Activated T-cell treated with anti-CD3 and anti-CD28 coated beads, Interleukin-2, amount 50 U/mL, for 24 hours (primary cell): ENCODE measurements around the gene HIVEP3.

Experiments
- DNase-seq: peaks from one replicate; pipeline ENCODE4 v3.0.0-alpha.2; 2020
- H3K27ac Mint-ChIP-seq: 2 replicates; pipeline ENCODE4 v1.8.0; 2020; ENCODE audit warnings: mild to moderate bottlenecking, mixed read lengths
- H3K27me3 Mint-ChIP-seq: 2 replicates; pipeline ENCODE4 v1.8.0; 2020; ENCODE audit warnings: mixed read lengths
- H3K36me3 Mint-ChIP-seq: 2 replicates; pipeline ENCODE4 v1.8.0; 2020; ENCODE audit warnings: low read depth, mixed read lengths
- H3K4me1 Mint-ChIP-seq: 2 replicates; pipeline ENCODE4 v1.8.0; 2020; ENCODE audit warnings: low read depth, mixed read lengths
- H3K4me3 Mint-ChIP-seq: 2 replicates; pipeline ENCODE4 v1.8.0; 2020; ENCODE audit warnings: mild to moderate bottlenecking, moderate library complexity, mixed read lengths
- H3K9me3 Mint-ChIP-seq: 2 replicates; pipeline ENCODE4 v1.8.0; 2020; ENCODE audit warnings: mixed read lengths

Gene HIVEP3

DNA sequence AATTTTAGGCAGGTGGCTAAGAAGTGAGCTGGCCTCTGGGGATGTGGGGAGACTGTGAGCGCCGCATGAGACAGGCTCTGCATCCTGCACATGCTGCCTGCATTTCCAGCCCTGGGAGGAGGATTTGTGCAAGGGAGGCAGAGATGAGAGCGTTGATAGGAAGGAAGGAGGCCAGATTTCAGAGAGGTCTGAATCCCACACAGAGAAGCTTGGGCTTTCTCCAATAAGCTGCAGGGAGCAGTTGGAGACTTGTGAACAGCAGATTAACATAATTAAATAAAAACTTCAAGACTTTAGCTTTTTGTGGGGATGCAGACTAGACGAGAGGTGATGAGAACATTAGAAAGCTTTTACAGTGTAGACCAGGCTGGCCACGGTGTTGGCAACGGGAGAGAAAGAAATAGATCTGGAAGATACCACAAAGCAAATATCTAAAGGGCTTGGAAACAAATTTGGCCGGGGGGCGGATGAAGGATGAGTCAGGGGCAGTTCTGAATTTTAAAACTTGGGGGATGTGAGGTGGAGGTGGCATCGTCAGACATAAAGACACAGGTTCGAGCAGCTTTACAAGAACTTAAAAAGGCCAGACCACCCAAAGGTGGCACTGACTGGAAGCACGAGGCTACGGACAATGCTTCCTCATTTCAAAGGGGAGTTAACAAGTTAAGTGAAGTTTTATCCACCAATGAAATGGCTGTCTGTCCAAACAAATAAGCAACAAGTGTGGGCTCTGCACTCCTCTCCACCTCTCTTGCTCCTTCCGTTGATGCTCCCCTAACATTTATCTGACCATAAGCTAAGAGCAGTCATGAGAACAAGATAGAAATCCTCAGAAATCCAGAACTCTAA lies 57.0 kb downstream of the HIVEP3 start:
- peak overlapping the region; percentile 47 for H3K4me3 Mint-ChIP-seq
- no peaks in the 10 kb centered on the region for H3K36me3 Mint-ChIP-seq
- no peaks in the 10 kb centered on the region for H3K27me3 Mint-ChIP-seq
- H3K27ac Mint-ChIP-seq: peak overlapping the region; percentile 97
- no peaks in the 10 kb centered on the region for H3K9me3 Mint-ChIP-seq
- peaks cover 51% of the 10 kb centered on the region for H3K4me1 Mint-ChIP-seq
- no peak for DNase-seq

- Mint-ChIP-seq H3K36me3 (no peaks in the 10 kb centered on the region), H3K4me1 (peaks cover 51% of the 10 kb centered on the region), H3K27ac (no peak overlapping the region), H3K4me3 (no peak overlapping the region), H3K9me3 (no peaks in the 10 kb centered on the region), H3K27me3 (no peaks in the 10 kb centered on the region)
- no peak for DNase-seq
These were observed 58.0 kb downstream of the HIVEP3 start for GRCh38 chr1:41860771-41861170.

GRCh38 chr1:41860214-41860613 lies 58.5 kb downstream of the HIVEP3 start:
- no peak for DNase-seq
- H3K4me1 Mint-ChIP-seq: peaks cover 51% of the 10 kb centered on the region
- no peak overlapping the region for H3K4me3 Mint-ChIP-seq
- H3K36me3 Mint-ChIP-seq: no peaks in the 10 kb centered on the region
- H3K27ac Mint-ChIP-seq: no peak overlapping the region
- no peaks in the 10 kb centered on the region for H3K27me3 Mint-ChIP-seq
- H3K9me3 Mint-ChIP-seq: peaks cover 2% of the 10 kb centered on the region

- H3K27ac Mint-ChIP-seq: peak overlapping the region; percentile 12
- H3K4me1 Mint-ChIP-seq: peaks cover 50% of the 10 kb centered on the region
- no peaks in the 10 kb centered on the region for H3K27me3 Mint-ChIP-seq
- no peak overlapping the region for H3K4me3 Mint-ChIP-seq
- H3K9me3 Mint-ChIP-seq: peaks cover 2% of the 10 kb centered on the region
- no peaks in the 10 kb centered on the region for H3K36me3 Mint-ChIP-seq
- no peak for DNase-seq
These were observed 59.0 kb downstream of the HIVEP3 start for GRCh38 chr1:41859686-41860085.

DNA sequence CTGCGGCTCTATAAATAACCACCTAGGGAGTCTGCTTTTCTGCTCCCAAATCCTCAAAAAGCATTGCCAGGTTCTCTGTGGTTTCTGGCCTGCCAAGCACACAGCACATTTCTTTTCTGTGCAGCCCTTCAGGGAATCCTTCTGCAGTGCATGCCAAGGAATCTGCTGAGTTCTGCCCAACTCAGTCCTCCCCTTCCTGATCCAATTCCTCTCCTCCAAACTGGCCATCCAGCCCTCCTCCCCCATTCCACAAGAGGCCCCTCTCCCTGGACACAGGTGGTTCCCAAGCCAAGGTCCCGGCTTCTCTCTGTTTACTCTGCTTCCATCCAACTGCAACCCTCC lies 61.8 kb downstream of the HIVEP3 start:
- peaks cover 2% of the 10 kb centered on the region for H3K9me3 Mint-ChIP-seq
- H3K27ac Mint-ChIP-seq: no peak overlapping the region
- H3K4me1 Mint-ChIP-seq: peaks cover 25% of the 10 kb centered on the region
- no peaks in the 10 kb centered on the region for H3K27me3 Mint-ChIP-seq
- no peak for DNase-seq
- no peaks in the 10 kb centered on the region for H3K36me3 Mint-ChIP-seq
- H3K4me3 Mint-ChIP-seq: no peak overlapping the region

- no peak overlapping the region for H3K4me3 Mint-ChIP-seq
- peaks cover 2% of the 10 kb centered on the region for H3K9me3 Mint-ChIP-seq
- peaks cover 24% of the 10 kb centered on the region for H3K4me1 Mint-ChIP-seq
- no peaks in the 10 kb centered on the region for H3K36me3 Mint-ChIP-seq
- H3K27ac Mint-ChIP-seq: no peak overlapping the region
- no peak for DNase-seq
- no peaks in the 10 kb centered on the region for H3K27me3 Mint-ChIP-seq
These were observed 62.4 kb downstream of the HIVEP3 start for GRCh38 chr1:41856151-41856943.

DNA sequence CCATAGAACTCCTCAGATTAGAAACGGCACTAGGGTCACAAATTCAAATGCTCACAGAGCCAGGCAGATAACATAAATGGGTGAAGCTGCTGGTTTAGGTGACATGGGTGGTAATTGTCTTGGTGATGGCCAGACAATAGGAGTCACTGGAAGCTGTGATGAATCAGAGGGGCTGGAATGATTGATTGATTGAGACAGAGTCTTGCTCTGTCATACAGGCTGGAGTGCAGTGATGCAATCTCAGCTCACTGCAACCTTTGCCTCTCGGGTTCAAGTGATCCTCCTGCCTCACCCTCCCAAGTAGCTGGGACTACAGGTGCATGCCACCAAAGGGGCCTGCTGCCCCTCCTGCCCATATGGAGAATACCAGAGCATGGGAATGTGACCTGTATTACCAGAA lies 63.0 kb downstream of the HIVEP3 start:
- H3K36me3 Mint-ChIP-seq: no peaks in the 10 kb centered on the region
- no peak overlapping the region for H3K4me3 Mint-ChIP-seq
- H3K27ac Mint-ChIP-seq: no peak overlapping the region
- H3K9me3 Mint-ChIP-seq: peaks cover 2% of the 10 kb centered on the region
- peaks cover 22% of the 10 kb centered on the region for H3K4me1 Mint-ChIP-seq
- H3K27me3 Mint-ChIP-seq: no peaks in the 10 kb centered on the region
- DNase-seq: no peak

DNA sequence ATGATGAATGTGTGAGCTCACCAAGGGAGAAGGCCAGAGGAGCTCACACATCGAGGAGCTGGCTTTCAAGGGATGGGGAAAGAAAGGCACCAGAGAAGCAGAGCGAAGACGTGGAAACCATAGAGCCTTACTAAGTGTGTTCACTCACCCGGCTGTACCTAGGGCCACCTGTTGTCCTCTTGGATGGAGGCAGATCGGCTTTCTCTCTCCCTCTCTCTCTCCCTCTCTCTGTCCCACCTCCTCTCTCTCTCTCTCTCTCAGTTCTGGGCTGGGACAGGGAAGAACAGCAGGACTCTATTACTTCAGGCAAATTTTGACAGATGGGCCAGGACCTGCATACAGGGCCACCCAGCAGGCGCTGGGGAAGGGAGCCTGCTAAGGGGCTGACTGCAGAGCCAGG lies 64.8 kb downstream of the HIVEP3 start:
- peaks cover 2% of the 10 kb centered on the region for H3K9me3 Mint-ChIP-seq
- no peak overlapping the region for H3K4me3 Mint-ChIP-seq
- H3K27ac Mint-ChIP-seq: no peak overlapping the region
- no peaks in the 10 kb centered on the region for H3K36me3 Mint-ChIP-seq
- peaks cover 24% of the 10 kb centered on the region for H3K4me1 Mint-ChIP-seq
- H3K27me3 Mint-ChIP-seq: no peaks in the 10 kb centered on the region
- DNase-seq: no peak

DNA sequence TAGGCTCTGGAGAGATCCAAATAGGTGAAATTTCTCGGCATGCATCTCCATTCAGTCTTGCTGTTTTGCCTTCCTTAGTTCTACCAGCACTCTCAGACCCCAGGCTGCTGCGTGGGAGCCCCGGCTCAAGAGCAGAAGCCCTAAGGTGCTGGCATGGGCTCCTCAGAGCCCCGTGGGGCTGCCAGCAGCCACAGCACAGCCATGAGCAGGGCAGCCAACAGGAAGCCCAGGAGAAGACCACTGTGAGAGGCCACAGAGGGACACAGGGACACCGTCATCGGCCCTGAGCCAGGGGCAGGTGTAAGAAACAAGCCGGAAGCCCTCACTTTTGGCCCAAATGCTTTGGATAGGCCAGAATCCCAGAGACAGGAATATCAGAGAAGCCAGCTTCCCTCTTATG lies 66.6 kb downstream of the HIVEP3 start:
- Mint-ChIP-seq H3K36me3 (no peaks in the 10 kb centered on the region), H3K4me1 (peaks cover 33% of the 10 kb centered on the region), H3K4me3 (no peak overlapping the region), H3K27me3 (no peaks in the 10 kb centered on the region), H3K27ac (no peak overlapping the region), H3K9me3 (peaks cover 2% of the 10 kb centered on the region)
- no peak for DNase-seq

GRCh38 chr1:41851589-41851988 lies 67.1 kb downstream of the HIVEP3 start:
- H3K27me3 Mint-ChIP-seq: no peaks in the 10 kb centered on the region
- peaks cover 38% of the 10 kb centered on the region for H3K4me1 Mint-ChIP-seq
- H3K4me3 Mint-ChIP-seq: no peak overlapping the region
- peaks cover 2% of the 10 kb centered on the region for H3K9me3 Mint-ChIP-seq
- peaks cover under 1% of the 10 kb centered on the region for H3K36me3 Mint-ChIP-seq
- no peak overlapping the region for H3K27ac Mint-ChIP-seq
- DNase-seq: no peak

DNA sequence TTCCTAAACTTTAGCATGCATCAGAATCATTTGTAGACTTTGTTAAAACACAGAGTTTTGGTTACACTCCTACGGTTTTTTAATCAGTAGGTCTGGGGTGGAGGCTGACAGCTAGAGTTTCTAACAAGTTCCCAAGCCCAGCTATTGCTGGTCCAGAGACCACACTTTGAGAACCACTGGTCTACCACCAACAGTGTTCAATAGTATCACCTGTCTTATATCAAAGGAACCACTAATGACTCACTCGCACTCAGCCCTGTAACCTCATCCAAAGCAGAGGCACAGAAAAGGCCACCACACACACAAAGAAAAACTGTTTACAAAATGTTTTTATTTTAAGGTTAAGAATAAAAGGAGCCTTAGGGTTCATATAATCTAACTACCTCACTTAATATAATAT lies 68.7 kb downstream of the HIVEP3 start:
- no peaks in the 10 kb centered on the region for H3K9me3 Mint-ChIP-seq
- DNase-seq: no peak
- no peaks in the 10 kb centered on the region for H3K27me3 Mint-ChIP-seq
- no peak overlapping the region for H3K4me3 Mint-ChIP-seq
- H3K27ac Mint-ChIP-seq: peak overlapping the region; percentile 22
- peaks cover 7% of the 10 kb centered on the region for H3K36me3 Mint-ChIP-seq
- peaks cover 45% of the 10 kb centered on the region for H3K4me1 Mint-ChIP-seq

- H3K27ac Mint-ChIP-seq: no peak overlapping the region
- no peak for DNase-seq
- H3K9me3 Mint-ChIP-seq: no peaks in the 10 kb centered on the region
- no peak overlapping the region for H3K4me3 Mint-ChIP-seq
- no peaks in the 10 kb centered on the region for H3K27me3 Mint-ChIP-seq
- H3K4me1 Mint-ChIP-seq: peaks cover 50% of the 10 kb centered on the region
- peaks cover 7% of the 10 kb centered on the region for H3K36me3 Mint-ChIP-seq
These were observed 69.4 kb downstream of the HIVEP3 start for GRCh38 chr1:41849211-41849759.

DNA sequence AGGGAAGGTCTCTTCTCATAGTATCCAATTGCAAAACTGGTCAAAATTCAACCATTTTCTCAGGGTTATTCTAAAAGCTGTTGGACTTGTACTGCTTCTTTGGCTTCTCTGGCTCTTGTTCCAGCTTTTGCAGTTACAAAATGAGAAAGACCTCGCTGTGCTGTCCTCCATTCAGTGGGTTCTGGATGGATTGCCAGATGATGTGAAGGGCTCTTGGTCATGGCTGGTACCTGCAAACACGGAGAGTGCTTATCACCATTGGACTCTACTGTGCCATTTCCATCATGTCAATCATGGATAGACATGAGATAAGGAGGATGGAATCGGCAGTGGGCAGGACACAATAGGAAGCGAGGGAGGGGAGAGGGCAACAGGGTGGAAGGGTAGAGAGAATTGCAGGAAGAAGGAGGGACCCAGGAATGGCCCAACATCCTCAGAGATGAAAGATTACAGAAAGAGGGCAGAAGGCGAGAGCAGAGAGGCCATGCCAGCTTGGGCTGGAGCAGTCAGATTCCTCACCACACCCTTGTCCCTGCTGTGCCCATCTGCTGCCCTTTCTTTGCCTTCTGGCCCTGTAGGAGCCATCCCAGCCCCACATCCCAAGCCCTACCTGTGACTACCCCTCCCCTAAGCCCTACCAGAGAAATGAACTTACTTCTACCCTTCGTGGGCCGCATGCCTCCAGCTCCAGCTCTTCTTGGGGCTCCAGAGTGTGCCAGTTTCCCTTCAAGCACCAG lies 70.3 kb downstream of the HIVEP3 start:
- Mint-ChIP-seq H3K4me3 (no peak overlapping the region), H3K27me3 (no peaks in the 10 kb centered on the region), H3K36me3 (peaks cover 7% of the 10 kb centered on the region), H3K4me1 (peaks cover 58% of the 10 kb centered on the region), H3K27ac (no peak overlapping the region), H3K9me3 (no peaks in the 10 kb centered on the region)
- DNase-seq: no peak

- no peaks in the 10 kb centered on the region for H3K9me3 Mint-ChIP-seq
- H3K4me1 Mint-ChIP-seq: peaks cover 59% of the 10 kb centered on the region
These were observed 71.0 kb downstream of the HIVEP3 start for GRCh38 chr1:41847733-41848132.

More at GRCh38 chr1:41847733-41848132, 71.0 kb downstream of the HIVEP3 start:
- no peak overlapping the region for H3K27ac Mint-ChIP-seq
- no peak for DNase-seq
- no peaks in the 10 kb centered on the region for H3K27me3 Mint-ChIP-seq
- H3K36me3 Mint-ChIP-seq: peaks cover 7% of the 10 kb centered on the region
- H3K4me3 Mint-ChIP-seq: no peak overlapping the region
